Right lobe of liver (tissue), 4 donors: Measurements from ENCODE around the gene SLC39A2.

Experiments used
- POLR2A ChIP-seq: fragments of 450-650 bp; IDR thresholded peaks from one replicate; pipeline ENCODE4 v1.6.1; 2017; ENCODE audit warnings: antibody characterized with exemption, mild to moderate bottlenecking
- TF ChIP-seq, protein P1 (sequence below), 4 donors: fragments of 200-600 bp in 3 of 4; fragments of 450-650 bp in 1 of 4; IDR thresholded peaks; one replicate each; pipeline versions ENCODE4 v1.5.1 to v1.8.0; 2016 to 2022; ENCODE audit warnings: antibody characterized with exemption in 4 of 4, mild to moderate bottlenecking in 2 of 4
- donor health status: DM: no; HTN: no; CAD: no.
- donor health status: DM: no; HTN: no; CAD: no.
- donor health status: DM: no; HTN: yes; CAD: no.

DNA sequence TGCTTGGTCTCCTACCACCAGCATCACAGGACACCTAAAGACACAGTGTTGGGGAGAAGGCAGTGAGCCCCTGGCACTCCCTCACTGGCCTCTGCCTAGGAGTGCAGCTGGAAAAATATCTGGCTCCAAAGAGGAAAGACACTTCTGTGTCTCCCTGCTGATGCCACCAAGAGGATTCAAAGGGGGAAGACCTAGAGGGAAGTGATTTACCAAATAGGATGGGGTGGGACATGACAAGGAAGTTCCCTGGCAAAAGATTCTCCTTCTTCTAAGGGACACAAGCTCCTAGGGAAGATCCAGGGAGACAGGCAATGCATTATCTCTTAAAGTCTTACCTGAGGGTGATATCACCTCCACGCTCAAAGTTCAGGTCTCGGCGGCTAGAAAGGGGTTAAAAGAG lies 19.7 kb downstream of the SLC39A2 start:
- TF ChIP-seq, protein P1, sequence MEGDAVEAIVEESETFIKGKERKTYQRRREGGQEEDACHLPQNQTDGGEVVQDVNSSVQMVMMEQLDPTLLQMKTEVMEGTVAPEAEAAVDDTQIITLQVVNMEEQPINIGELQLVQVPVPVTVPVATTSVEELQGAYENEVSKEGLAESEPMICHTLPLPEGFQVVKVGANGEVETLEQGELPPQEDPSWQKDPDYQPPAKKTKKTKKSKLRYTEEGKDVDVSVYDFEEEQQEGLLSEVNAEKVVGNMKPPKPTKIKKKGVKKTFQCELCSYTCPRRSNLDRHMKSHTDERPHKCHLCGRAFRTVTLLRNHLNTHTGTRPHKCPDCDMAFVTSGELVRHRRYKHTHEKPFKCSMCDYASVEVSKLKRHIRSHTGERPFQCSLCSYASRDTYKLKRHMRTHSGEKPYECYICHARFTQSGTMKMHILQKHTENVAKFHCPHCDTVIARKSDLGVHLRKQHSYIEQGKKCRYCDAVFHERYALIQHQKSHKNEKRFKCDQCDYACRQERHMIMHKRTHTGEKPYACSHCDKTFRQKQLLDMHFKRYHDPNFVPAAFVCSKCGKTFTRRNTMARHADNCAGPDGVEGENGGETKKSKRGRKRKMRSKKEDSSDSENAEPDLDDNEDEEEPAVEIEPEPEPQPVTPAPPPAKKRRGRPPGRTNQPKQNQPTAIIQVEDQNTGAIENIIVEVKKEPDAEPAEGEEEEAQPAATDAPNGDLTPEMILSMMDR (IDR thresholded peaks at IDR 0.05) = no peak
- no peak for TF ChIP-seq POLR2A
